Upper lobe of left lung (tissue), 4 donors: ENCODE data around the gene GOLPH3L.

Experiments
- CTCF ChIP-seq, 6 experiments: fragments of 450-650 bp in 4 of 6; fragments of 200-600 bp in 2 of 6; sonication (generic) in 2 of 6; IDR thresholded peaks; one replicate each; pipeline ENCODE4 v1.5.1; 2016 to 2019; ENCODE audit warnings: antibody characterized with exemption in 6 of 6
- POLR2A ChIP-seq, 4 donors: fragments of 450-650 bp; IDR thresholded peaks; one replicate each; pipeline ENCODE4 v1.5.1; 2016 to 2017; ENCODE audit warnings: antibody characterized with exemption in 4 of 4, mild to moderate bottlenecking in 2 of 4
- POLR2AphosphoS5 ChIP-seq, 2 donors: sonication (generic); formaldehyde crosslinking; IDR thresholded peaks; one replicate each; pipeline ENCODE4 v1.5.1; 2017; ENCODE audit warnings: antibody characterized with exemption in 2 of 2

GRCh38 chr1:150610576-150610975, 86.4 kb downstream of the GOLPH3L start:
- TF ChIP-seq CTCF (IDR thresholded peaks at IDR 0.05) (no peak), POLR2A (IDR thresholded peaks at IDR 0.05) (no peak), POLR2AphosphoS5 (IDR thresholded peaks at IDR 0.05) (no peak)
